GM19351 (cell line): ENCODE results near the gene DMBX1.

Experiments used
- ATAC-seq: cut with Tn5 transposase; IDR thresholded peaks from one replicate; pipeline ENCODE4 v1.9.1; 2021; ENCODE audit warnings: mild to moderate bottlenecking, moderate library complexity; ENCODE audit not compliant: unreplicated experiment

The DMBX1 gene

DNA sequence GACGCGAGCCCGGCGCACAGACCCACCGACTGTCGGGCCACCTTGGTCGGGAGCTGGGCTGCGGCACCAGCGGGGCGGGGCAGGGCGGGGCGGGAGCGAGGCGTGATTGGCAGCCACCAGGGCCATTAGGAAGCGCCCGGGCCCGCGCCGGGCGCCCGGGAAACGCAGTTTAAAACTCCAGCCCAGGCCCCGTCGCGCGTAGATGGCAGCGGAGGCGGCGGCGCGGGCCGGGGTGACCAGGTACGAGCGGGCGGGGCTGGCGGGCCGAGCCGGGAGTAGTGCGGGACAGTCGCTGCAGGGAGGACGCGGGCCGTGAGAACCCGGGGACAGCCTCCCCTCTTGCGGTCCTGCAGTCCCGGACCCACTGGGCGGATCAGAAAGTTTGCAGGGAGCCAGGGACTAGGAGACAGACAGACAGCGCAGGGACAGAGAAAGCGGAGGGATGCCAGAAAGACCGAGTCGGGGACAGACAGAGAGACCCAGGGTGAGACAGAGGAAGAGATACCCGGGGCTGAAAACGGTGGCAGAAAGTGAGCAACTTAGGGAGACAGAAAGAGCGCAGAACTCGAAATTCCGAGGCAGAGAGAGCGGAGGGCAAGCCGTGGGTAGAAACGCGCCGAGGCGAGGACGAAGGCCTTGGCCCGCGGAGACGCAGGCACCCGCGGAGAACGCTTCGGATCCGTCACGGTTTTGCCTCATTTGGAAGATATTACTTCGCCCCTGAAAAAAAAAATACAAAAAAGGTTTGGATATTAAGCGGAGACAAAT, at the start of gene DMBX1:
DMBX1 (plus strand) TSS at position 199 of the 768 bp plus-strand sequence. CDS start 17,175 bp downstream, outside the sequence.
- ATAC-seq, result peak; percentile 45

DNA sequence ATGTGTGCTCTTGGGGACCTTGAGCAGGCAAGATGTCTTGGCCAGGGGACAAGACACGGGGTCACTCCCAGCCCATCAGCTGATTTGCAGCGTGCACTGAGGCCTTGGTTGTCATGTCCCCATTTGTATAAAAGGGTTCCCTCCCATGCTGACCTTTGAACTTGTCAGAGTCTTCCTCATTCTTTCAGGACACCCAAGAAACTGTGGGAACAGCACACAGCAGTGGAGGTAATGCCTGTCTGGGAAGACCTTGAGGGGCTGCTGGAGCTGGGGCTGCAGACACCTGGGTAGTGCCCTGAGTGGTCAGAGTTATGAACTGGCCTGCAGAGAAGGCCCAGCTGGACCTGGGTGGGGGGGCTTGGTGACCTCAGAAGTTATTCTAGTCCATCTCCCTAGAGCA, 49.2 kb upstream of the DMBX1 start:
- no peak for ATAC-seq

DNA sequence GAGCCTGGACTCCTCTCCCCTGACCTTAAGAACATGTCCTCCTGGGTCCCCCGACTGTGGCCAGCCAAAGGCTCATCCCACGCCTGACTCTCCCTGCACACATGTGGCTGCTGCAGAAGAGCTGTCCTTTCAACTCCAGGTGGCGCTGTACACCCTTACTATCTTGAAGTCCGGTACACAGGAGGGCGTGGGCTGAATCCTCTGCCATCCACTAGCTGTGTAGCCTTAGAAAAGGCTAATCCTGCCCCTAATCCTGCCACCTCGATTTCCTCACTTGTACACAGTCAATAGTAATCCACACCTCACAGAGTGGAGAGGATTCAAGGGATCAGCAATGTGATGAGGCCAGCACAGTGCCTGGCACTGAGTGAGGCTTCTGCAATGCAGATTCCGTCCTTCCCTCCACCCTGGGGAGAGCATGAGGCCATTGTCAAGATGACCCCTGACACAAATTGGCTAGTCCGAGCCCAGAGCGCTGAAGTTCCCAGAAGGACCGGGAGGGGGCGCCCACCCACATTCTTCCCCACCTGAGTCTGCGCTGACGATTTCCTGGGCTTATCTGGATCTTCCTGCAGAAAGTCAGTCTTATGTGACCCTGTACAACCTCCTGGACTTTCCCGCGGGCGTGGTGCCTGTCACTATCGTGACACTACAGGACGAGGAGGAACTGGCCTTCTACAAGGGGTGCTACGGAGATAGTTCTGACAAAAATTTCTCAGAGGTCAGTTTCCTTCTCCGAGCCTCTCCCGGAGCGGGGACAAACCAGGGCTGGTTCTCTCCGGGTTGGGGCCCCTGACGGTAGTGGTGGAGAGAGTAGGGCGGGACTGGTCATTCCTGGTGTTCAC, 47.1 kb upstream of the DMBX1 start:
- peak; percentile 78 for ATAC-seq

DNA sequence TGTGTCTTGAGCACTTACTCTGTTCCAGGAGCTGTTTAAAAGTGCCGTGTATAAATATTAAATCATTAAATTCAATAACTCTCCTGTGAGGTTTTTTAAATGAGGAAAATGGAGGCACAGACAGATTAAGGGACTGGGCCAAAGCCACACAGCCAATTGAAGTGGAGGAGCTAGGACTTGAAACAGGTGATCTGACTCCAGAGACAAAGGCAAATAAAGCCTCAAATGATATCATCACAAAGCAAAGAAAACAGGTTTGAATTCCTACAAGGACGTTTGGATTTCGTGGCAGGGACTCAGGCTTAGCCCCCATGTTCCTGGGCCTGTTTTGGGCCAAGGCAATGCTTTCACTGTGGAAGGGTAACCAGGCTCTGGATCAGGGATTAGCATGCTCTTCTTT, 45.2 kb upstream of the DMBX1 start:
- no peak for ATAC-seq

DNA sequence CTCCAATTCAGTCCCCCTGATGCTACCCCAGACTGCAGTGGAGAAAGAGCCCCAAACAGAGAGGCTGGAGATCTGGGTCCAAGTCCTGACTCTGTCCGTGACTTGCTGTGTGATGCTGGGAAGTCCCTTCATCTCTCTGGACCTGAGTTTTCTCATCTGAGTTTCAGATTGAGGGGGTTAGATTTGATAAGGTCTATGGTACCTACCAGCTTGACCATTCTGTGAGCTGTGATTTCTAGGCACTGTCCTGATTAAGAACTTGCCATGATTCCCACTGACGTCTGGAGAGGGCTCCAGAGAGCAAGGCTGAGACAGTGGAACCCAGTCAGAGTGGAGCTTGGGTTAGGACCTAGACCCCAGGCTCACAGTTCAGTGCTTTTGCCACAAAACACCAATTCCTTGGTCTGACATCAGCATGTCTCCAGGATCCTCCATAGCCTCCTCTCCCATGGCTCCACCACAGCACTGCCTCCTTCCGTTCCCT, 43.8 kb upstream of the DMBX1 start:
- no peak for ATAC-seq

DNA sequence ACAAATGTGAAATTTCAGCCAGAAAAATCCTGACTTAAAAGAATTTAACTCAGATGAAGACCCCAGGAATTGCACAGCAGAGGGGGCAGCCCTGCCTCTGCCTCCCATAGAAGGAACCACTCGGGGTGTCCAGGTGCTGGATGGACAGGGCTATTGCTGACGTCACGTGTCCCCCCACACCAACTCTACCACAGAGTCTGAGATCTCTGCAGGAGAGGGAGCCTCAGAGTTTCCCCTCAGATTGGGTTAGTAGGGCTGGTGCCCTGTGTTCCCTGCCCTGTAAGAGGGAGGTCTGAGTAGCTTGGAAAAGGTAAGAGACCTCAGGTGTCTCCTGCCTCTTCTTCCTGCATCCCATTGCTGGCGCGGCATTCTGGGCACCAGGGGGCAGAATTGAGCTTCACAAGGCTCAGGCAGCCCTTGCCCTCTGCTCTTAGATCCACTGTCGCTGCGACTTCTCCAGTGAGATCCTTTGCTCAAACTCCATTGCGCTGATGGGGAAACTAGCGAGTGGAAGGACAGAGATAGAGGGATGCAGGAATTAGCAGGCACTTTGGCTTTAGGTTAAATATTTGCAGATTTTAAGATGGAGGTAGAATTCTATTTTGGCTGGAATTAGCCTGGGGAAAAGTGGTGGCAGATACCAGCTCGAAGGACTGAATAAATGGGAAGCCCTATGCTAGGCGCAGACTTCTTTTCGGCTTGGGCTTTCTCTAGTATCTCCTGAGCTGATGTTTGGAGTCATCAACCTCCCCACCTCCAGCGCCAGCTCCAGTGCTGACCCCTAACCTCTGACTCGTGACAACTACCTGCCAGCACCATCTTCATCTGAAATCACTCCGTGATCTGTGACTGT, 42.8 kb upstream of the DMBX1 start:
- ATAC-seq, result no peak

DNA sequence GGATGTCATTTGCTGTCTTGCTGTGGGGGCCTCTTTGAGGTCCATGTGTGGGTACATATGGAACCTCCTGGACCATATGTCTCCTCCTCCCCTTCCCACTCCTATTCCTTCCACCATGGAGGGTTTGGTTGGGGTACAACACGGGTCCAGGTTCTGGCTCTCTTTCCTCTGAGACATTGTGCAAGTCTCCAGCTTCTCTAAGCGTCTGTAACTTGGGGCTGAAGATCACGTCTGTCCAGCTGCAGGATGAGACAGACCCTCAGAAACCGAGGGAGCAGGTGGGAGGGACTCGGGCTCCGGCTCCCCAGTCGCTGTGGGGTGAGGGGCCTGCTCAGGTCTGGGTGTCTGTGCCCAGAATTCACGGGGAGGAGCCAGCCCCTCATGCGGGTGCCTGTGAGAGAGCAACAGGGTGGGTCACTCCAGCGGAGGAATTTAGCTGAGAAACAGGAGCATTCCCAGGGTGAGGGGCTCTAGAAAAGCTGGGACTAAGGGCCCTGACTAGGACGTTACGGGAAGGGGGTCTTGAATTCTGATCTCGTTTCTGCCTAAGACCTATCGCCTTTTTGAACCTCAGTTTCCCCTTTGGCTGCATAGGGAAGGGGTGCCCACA, 42.0 kb upstream of the DMBX1 start:
- no peak for ATAC-seq

DNA sequence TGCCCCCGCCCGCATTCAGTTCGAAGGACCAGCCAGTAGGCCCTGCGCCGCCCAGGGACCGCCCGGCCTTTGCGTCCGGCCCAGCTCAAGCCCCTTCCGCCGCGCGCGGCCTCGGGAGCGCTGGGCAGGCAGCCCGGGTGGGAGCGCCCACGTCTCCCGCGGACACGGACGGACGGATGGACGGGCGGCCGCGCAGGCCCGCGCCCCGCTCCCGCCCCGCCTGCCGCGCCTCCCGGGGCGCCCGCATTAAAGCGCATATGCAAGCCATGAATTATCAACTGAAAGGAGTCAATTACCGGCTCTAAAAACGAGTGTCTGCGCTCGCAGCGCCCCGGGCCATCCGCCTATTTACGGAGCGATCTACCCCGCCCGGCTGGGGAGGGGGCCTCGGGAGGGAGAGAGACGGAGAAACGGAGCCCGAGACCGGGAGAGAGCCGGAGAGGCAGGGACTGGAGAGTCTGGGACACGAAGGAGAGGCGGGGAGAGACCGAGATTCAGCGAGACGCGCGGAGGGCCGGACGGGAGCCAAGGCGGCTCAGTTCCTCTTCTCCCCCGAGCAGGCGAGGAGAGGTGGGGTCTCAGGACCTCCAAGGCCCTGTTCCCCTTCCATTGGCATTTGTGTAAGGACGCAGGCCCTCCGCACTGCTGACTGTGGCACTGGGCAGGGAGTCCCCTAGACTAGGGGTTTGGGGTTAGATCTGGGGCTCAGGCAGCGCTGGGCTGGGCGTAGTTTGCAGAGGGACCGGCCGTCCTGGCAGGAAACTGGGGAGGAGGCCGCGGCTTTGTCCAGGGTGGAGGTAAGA, 41.3 kb upstream of the DMBX1 start:
- ATAC-seq, result no peak

DNA sequence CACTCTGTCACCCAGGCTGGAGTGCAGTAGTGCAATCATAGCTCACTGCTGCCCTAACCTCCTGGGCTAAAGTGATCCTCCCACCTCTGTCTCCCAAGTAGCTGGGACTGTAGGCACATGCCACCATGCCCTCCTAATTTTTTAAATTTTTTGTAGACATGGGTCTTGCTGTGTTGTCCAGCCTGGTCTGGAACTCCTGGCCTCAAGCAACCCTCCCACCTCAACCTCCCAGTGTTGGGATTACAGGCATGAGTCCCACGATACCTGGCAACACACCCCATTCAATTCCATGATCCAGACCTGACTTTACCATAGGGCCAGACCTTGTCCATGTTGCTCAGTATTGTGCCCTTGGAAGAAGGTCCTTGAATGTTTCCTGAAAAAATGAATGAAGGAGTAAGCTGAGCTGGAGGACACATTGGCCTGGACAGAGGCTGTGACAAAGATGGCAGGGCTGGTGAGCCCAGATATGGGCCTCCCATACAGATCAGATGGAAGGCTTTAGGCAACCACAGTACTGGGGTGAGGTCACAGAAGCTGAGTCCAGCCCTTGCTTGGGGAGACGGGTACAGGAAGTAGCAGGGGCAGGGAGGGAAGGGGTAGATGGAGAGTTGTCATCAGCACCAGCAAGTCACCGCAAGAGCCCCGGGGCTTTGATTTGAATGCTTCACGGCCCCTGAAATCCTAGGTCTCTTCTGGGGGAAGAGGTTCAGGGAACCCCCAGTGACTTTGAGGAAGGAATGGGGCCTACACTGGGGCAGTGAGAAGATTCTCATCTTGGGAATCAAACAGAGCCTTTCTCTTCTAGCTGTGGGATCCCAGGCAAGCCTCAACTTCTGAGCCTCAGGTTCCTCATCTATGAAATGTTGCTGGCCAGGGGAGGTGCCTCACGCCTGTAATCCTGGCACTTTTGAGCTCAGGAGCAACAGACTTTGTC, 40.1 kb upstream of the DMBX1 start:
- no peak for ATAC-seq

DNA sequence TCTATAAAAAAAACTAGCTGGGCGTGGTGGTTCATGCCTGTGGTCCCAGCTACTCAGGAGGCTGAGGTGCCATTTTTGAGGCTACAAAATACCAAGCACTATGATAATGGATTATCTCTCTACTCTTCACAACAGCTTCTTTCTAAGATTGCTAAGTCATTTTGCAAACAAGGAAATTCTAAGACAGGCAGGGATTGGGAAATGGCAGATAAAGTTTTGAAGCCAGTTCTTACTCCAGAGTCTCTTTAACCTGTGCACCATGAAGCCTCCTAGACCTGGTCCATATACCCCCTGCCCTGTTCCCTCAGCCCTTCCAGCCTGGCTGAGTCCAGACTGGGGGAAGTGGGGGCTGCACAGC, 39.5 kb upstream of the DMBX1 start:
- ATAC-seq, result no peak

DNA sequence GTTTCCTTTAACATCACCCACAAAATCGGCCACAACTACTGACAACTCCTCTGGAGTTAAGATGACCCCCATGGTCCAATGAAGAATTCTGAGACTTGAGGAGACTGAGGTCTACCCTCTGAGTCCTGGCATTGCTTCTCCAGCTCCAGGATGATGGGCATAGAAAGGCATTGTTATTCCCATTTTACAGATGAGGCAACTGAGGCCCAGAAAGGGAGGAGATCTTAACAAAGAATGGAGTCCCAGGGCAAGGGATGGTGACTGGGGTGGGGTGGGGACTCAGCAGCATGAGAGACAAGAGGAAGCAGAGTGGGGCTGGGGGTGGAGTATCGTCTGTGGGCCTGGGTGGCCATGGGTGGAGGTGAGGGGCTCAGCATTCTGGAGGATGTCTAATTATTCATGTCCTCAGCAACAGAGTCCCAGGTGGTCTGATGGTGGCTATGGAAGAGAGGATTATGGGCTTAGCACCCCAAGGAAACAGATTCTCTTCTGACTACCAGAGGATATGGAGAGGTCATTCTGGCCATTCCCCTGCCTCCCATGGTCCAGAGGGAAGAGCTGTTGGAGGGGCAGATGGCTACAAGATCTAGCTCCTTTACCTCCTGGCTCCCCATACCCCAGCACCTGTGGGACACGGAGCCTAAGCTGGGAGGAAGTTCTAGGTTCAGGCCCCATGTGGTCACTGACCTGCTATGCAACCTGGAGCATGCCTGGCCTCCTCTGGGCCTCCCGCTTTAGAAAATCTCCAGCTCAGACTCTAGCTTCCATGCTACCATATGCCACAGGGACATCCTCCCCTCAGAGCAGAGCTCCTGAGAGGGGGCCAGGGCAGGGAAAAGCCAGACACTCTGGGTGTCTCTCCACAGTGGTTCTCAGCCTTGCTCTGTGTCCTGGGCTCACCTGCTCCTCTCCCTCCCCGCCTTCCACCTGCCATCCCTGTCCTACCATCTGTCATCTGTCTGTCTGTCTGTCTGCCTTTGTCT, 37.4 kb upstream of the DMBX1 start:
- ATAC-seq, result no peak

DNA sequence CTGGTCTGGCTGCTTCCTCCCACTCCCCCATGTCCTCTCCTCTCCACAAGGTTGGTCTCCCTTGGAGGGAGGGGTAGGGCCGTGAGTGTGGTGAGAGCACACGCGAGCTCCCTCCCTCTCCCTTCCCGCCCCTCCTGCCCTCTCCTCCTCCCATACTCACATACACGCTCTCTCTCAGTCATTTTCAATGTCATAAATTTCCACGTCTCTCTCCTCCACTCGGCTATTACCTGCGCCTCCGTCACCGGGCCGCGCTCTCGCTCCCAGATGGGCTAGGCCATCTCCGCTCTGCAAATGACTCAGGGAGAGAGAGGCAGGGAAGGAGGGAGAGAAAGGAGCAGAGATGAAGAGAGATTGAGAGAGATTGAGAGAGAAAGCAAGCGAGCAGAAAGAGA, 36.7 kb upstream of the DMBX1 start:
- no peak for ATAC-seq

DNA sequence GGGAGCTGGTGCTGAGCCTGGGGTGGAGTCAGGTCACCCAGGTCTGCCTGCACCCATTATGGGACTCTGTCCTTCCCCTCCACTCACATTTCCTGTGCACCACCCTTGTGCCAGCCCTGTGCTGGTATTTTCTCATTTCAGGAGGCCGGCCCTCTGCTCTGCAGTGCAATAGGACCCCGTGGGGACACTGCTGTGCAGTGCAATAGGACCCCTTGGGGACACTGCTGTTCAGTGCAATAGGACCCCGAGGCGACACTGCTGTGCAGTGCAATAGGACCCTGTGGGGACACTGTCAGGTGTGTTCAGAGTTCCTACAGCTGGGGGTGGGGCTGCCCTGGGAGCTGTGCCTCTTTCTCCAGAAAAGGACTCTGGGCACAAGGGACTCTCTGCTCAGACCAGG, 36.2 kb upstream of the DMBX1 start:
- no peak for ATAC-seq

DNA sequence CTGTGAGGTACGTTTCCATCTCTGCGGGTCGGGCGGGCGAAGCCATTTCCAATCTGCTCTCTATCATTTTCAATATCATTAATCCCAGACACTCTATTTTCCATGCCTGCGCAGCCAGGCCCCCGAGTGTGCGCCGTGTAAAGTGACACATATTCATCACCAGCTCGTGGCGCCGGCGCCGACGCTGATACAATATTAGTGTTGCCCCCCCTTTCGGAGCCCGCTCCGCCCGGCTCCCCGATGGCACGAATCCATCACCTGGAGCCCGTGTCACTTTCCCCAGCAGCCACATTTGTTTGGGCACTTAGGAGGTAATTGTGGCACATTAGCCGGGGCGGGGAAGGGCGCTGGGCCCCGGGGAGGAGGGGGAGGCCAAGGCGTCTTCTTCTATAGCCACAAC, 33.7 kb upstream of the DMBX1 start:
- no peak for ATAC-seq

DNA sequence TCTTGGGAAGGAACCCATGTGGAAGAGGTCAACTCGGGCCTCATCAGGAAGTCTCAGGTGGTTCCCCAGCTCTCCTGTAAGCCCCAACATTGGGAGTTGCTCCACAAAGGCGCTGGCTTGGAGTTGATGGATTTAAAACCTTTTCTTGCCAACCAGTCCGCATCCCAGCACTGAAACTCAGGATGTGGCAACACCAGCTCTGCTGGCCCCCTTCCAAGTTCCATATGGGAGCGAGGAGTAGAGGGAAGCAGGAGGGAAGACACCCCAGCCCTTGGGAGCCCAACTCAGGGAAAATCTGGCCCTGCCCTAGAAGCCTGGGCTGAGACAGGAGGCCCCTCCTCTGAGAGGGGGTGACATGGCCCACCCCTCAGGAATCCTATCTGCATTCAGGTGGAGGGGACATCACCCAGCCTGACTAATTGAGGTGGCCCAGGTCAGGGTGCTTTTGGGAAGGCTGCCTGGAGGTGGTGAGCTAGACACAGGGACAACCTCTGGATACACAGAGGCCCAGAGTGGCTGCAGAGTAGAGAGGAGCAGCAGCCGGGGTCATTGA, 33.1 kb upstream of the DMBX1 start:
- ATAC-seq, result no peak

DNA sequence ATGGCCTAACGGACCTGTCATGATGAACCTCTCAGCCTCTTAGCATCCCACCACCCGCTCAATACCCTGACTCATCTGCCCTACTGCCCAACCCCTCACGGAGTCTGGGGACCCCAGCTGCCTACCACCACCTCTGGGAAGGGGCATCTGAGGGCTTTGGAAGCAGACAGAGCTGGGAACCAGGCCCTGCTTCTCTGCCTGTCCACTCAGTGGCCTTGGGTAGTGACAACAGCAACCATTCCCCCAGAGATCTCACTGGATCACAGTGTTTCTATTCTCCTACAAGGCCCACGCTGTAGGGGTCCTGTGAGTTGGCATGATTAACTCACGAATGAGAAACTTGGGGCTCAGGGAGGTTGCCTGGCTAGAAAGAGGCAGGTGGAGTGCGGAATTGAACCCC, 32.5 kb upstream of the DMBX1 start:
- no peak for ATAC-seq

DNA sequence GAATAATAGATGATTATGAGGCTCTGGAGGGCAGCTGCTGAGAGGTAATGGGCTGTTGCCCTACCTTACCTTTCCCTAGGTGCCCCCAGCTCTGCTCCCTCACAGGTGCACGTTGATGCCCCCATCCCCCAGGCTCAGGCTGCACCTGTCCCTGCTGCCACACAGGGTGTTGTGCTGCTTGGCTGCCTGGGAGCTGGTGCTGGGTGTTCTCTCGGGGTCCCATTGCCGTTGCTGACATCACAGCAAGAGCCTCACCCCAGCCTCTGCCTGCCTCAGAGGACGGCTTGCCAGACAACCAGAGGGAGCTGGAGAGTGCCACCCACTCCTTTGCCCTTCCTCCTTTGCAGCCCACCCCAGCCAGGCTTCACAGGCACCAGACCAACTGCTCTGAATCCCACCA, 31.4 kb upstream of the DMBX1 start:
- no peak for ATAC-seq
